NB4 (cell line): Measurements from ENCODE around the gene GAPVD1.

Experiments
- DNase-seq: peaks from one replicate; pipeline ENCODE4 v3.0.0; 2010; ENCODE audit warnings: low read depth
- H3K4me3 ChIP-seq: one replicate; pipeline ENCODE4 v1.5.1; 2011; ENCODE audit warnings: mild to moderate bottlenecking, low read depth, low read length, moderate library complexity
- CTCF ChIP-seq: IDR thresholded peaks from one replicate; pipeline ENCODE4 v1.5.1; 2012; ENCODE audit warnings: low read depth, low read length
- MAX ChIP-seq: IDR thresholded peaks from 2 replicates; pipeline ENCODE4 v1.6.1; 2011; ENCODE audit warnings: low read depth, low read length
- MYC ChIP-seq: IDR thresholded peaks from 2 replicates; pipeline ENCODE4 v1.6.1; 2011; ENCODE audit warnings: low read depth, low read length
- POLR2A ChIP-seq: IDR thresholded peaks from 2 replicates; pipeline ENCODE4 v1.6.1; 2011; ENCODE audit warnings: mild to moderate bottlenecking; ENCODE audit not compliant: insufficient read length; ENCODE audit errors: extremely low read depth

Gene GAPVD1

GRCh38 chr9:125366676-125367075 is 105.0 kb downstream of the GAPVD1 start:
- no peak overlapping the region for H3K4me3 ChIP-seq
- DNase-seq: no peak
- no peak for TF ChIP-seq MAX
- no peak for TF ChIP-seq POLR2A
- TF ChIP-seq MYC: no peak
- TF ChIP-seq CTCF: no peak

- H3K4me3 ChIP-seq: no peak overlapping the region
- DNase-seq: no peak
- TF ChIP-seq MAX (no peak), CTCF (no peak), POLR2A (no peak), MYC (no peak)
These were observed 109.2 kb downstream of the GAPVD1 start for GRCh38 chr9:125370786-125371185.

- DNase-seq: no peak
- TF ChIP-seq CTCF (no peak), POLR2A (no peak), MYC (no peak), MAX (no peak)
- no peak overlapping the region for H3K4me3 ChIP-seq
These were observed 111.0 kb downstream of the GAPVD1 start for GRCh38 chr9:125372441-125373226.

- DNase-seq: peak; percentile 82
- H3K4me3 ChIP-seq: no peak overlapping the region
- TF ChIP-seq CTCF: peak; percentile 72
- peak; percentile 48; the same call in 1 of the 2 replicates for TF ChIP-seq MAX
- no peak for TF ChIP-seq POLR2A
- TF ChIP-seq MYC: peak; percentile 40; the same call in 1 of the 2 replicates
These were observed 113.0 kb downstream of the GAPVD1 start for GRCh38 chr9:125374443-125375309.

- no peak for DNase-seq
- H3K4me3 ChIP-seq: no peak overlapping the region
- no peak for TF ChIP-seq MAX
- TF ChIP-seq MYC: no peak
These were observed 114.2 kb downstream of the GAPVD1 start for GRCh38 chr9:125375820-125376219.
